Keratinocyte (primary cell): ENCODE results near the gene XCL2. TPM values are rescaled to one million over a fixed set of nuclear protein-coding genes. Genes with fewer than 3 reads are reported as not detected.

Experiments used
- DNase-seq: peaks from one replicate; pipeline ENCODE4 v3.0.0-alpha.2; 2011; ENCODE audit warnings: low read depth, missing footprints, low spot score
- FAIRE-seq: peaks from 2 replicates; lab custom pipeline; 2011; peaks lifted over from hg19 to GRCh38; lab: Jason Lieb, UNC
- H2AFZ ChIP-seq: 2 replicates; pipeline ENCODE4 v1.6.0; 2012; ENCODE audit warnings: low read length, control low read depth, inconsistent platforms; ENCODE audit not compliant: control insufficient read depth
- H3K27ac ChIP-seq: 2 replicates; pipeline ENCODE4 v1.5.1; 2011; ENCODE audit warnings: low read length; ENCODE audit not compliant: control insufficient read depth, insufficient read depth
- H3K27me3 ChIP-seq: 3 replicates; pipeline ENCODE4 v1.6.0; 2011; ENCODE audit warnings: low read length; ENCODE audit not compliant: control insufficient read depth, insufficient read depth; ENCODE audit errors: extremely low read depth
- H3K36me3 ChIP-seq, 2 experiments: 2 replicates in 1 of 2; 3 replicates in 1 of 2; pipeline ENCODE4 v1.5.1; 2011; ENCODE audit warnings: low read length in 2 of 2, mild to moderate bottlenecking in 1 of 2; ENCODE audit not compliant: control insufficient read depth in 2 of 2, insufficient read depth in 2 of 2; ENCODE audit errors: extremely low read depth in 1 of 2
- H3K4me1 ChIP-seq: 3 replicates; pipeline ENCODE4 v1.5.1; 2011; ENCODE audit warnings: low read length; ENCODE audit not compliant: control insufficient read depth, insufficient read depth; ENCODE audit errors: extremely low read depth
- H3K4me2 ChIP-seq: 3 replicates; pipeline ENCODE4 v1.6.0; 2011; ENCODE audit warnings: low read depth, low read length; ENCODE audit not compliant: control insufficient read depth, insufficient read depth; ENCODE audit errors: extremely low read depth
- H3K4me3 ChIP-seq, 3 experiments: fragments of 200-600 bp in 1 of 3; sonication (generic) in 1 of 3; 2 replicates in 2 of 3; 3 replicates in 1 of 3; pipeline ENCODE4 v1.5.1; 2011 to 2016; ENCODE audit warnings: low read length in 3 of 3, mild to moderate bottlenecking in 3 of 3, control low read depth in 2 of 3, inconsistent platforms in 1 of 3, low read depth in 1 of 3, mixed read lengths in 1 of 3, mixed run types in 1 of 3, moderate library complexity in 1 of 3; ENCODE audit not compliant: control insufficient read depth in 2 of 3, insufficient read depth in 2 of 3; ENCODE audit errors: extremely low read depth in 1 of 3
- H3K79me2 ChIP-seq: 2 replicates; pipeline ENCODE4 v1.6.0; 2012; ENCODE audit warnings: low read length; ENCODE audit not compliant: control insufficient read depth, insufficient read depth
- H3K9ac ChIP-seq: 3 replicates; pipeline ENCODE4 v1.6.0; 2011; ENCODE audit warnings: low read length; ENCODE audit not compliant: control insufficient read depth, insufficient read depth; ENCODE audit errors: extremely low read depth
- H3K9me1 ChIP-seq: 3 replicates; pipeline ENCODE4 v1.6.0; 2011; ENCODE audit warnings: low read length; ENCODE audit not compliant: control insufficient read depth, insufficient read depth; ENCODE audit errors: extremely low read depth
- H3K9me3 ChIP-seq: 2 replicates; pipeline ENCODE4 v1.5.1; 2012; ENCODE audit warnings: low read depth, low read length; ENCODE audit not compliant: control insufficient read depth
- H4K20me1 ChIP-seq: 3 replicates; pipeline ENCODE4 v1.6.0; 2011; ENCODE audit warnings: low read length; ENCODE audit not compliant: control insufficient read depth, insufficient read depth; ENCODE audit errors: extremely low read depth
- CTCF ChIP-seq, 3 experiments: IDR thresholded peaks in 1 of 3; conservative IDR thresholded peaks in 1 of 3; optimal IDR thresholded peaks in 1 of 3; 2 replicates in 2 of 3; 3 replicates in 1 of 3; pipeline versions ENCODE3 to v1.5.1; 2011; ENCODE audit warnings: low read length in 3 of 3, mild to moderate bottlenecking in 3 of 3, moderate library complexity in 2 of 3, control low read depth in 1 of 3, inconsistent platforms in 1 of 3; ENCODE audit not compliant: insufficient read depth in 2 of 3; ENCODE audit errors: extremely low read depth in 1 of 3
- EZH2 ChIP-seq: IDR thresholded peaks from one replicate; pipeline ENCODE4 v1.6.1; 2012; ENCODE audit warnings: inconsistent platforms, mild to moderate bottlenecking, low read length, moderate library complexity
- dilution Hi-C: fragments of 300-500 bp; cut with MboI; formaldehyde crosslinking; loops from one replicate; pipeline ENCODE4 v1.7.0; 2020; ENCODE audit warnings: low sequenced_read_pairs; ENCODE audit not compliant: extremely low pct_ligation_motif_present
- polyA plus RNA-seq, 5 experiments: library from polyadenylated mRNA; depleted of rRNA in 3 of 5; stranded (reverse) in 3 of 5; stranded (forward) in 1 of 5; unstranded in 1 of 5; fragments of >200 nt; gene quantifications; 1 replicate in 1 of 5; 2 replicates in 3 of 5; 3 replicates in 1 of 5; pipeline versions ENCODE4 v1.2.1 to v1.2.3, GENCODE V29; 2011 to 2012; ENCODE audit warnings: missing spikeins in 2 of 5, low read depth in 1 of 5, low replicate concordance in 1 of 5

XCL2 gene
- polyA plus RNA-seq, 1 donor (not counting 4 experiments of a cell fraction or from before 2014, with no cell fraction given) = not detected

GRCh38 chr1:168520832-168521231 lies 23.0 kb downstream of the XCL2 start:
- DNase-seq (no peak), FAIRE-seq (no peak)
- Histone ChIP-seq H3K27ac (no peak overlapping the region), H3K4me2 (no peak overlapping the region), H3K9ac (no peak overlapping the region), H3K27me3 (no peaks in the 10 kb centered on the region), H3K79me2 (no peaks in the 10 kb centered on the region), H3K9me3 (no peaks in the 10 kb centered on the region), H3K4me1 (no peaks in the 10 kb centered on the region), H2AFZ (no peak overlapping the region), H3K36me3 (no peaks in the 10 kb centered on the region), H3K9me1 (no peaks in the 10 kb centered on the region), H4K20me1 (no peaks in the 10 kb centered on the region), H3K4me3 (no peak overlapping the region)
- no peak for TF ChIP-seq CTCF (optimal IDR thresholded peaks at IDR 0.05 in 1 of 3, IDR thresholded peaks at IDR 0.05 in 1 of 3, conservative IDR thresholded peaks at IDR 0.05 in 1 of 3; ENCODE audit: extremely low read depth in 1 of 3, insufficient read depth in 2 of 3, low read length in 3 of 3)
- no peak for TF ChIP-seq EZH2
- dilution Hi-C loops = no loop called here

GRCh38 chr1:168520052-168520751 lies 23.6 kb downstream of the XCL2 start:
- Histone ChIP-seq H3K27ac (no peak overlapping the region), H3K79me2 (no peaks in the 10 kb centered on the region), H3K4me2 (no peak overlapping the region), H3K9me3 (no peaks in the 10 kb centered on the region), H3K9me1 (no peaks in the 10 kb centered on the region), H3K4me1 (no peaks in the 10 kb centered on the region), H3K36me3 (no peaks in the 10 kb centered on the region), H2AFZ (no peak overlapping the region), H3K27me3 (no peaks in the 10 kb centered on the region), H4K20me1 (no peaks in the 10 kb centered on the region), H3K9ac (no peak overlapping the region), H3K4me3 (no peak overlapping the region)
- no peak for DNase-seq
- TF ChIP-seq EZH2 (no peak), CTCF (optimal IDR thresholded peaks at IDR 0.05 in 1 of 3, IDR thresholded peaks at IDR 0.05 in 1 of 3, conservative IDR thresholded peaks at IDR 0.05 in 1 of 3; ENCODE audit: extremely low read depth in 1 of 3, insufficient read depth in 2 of 3, low read length in 3 of 3) (no peak)
- dilution Hi-C loops = no loop called here
- no peak for FAIRE-seq
